Upper lobe of left lung (tissue), 6 donors: ENCODE measurements around the gene USP15. TPM values are rescaled to one million over a fixed set of nuclear protein-coding genes. Genes with fewer than 3 reads are reported as not detected.
A peak's percentile ranks its signal among the peaks of the same experiment; 100 is the strongest.

Source experiments
- ATAC-seq, 2 donors: fragments of 200-7000 bp; cut with Tn5 transposase; one replicate each; pipeline ENCODE4 v1.9.1; 2022; ENCODE audit warnings: mild to moderate bottlenecking in 2 of 2, moderate library complexity in 2 of 2; ENCODE audit not compliant: low FRiP score in 2 of 2
- DNase-seq, 2 donors: peaks; one replicate each; pipeline ENCODE4 v3.0.0-alpha.2; 2019 to 2020
- H3K27ac ChIP-seq, 4 donors: fragments of 200-600 bp; sonication (generic); one replicate each; pipeline ENCODE4 v1.5.1; 2016 to 2019
- H3K27me3 ChIP-seq, 4 donors: fragments of 200-600 bp; sonication (generic); one replicate each; pipeline ENCODE4 v1.5.1; 2017 to 2019
- H3K36me3 ChIP-seq, 4 donors: fragments of 200-600 bp; sonication (generic); one replicate each; pipeline ENCODE4 v1.5.1; 2016 to 2019
- H3K4me1 ChIP-seq, 4 donors: fragments of 200-600 bp; sonication (generic); one replicate each; pipeline ENCODE4 v1.5.1; 2018 to 2019
- H3K4me3 ChIP-seq, 4 donors: fragments of 200-600 bp; sonication (generic); one replicate each; pipeline ENCODE4 v1.5.1; 2017 to 2019; ENCODE audit warnings: mild to moderate bottlenecking in 2 of 4, moderate library complexity in 1 of 4
- H3K9me3 ChIP-seq, 4 donors: fragments of 200-600 bp; sonication (generic); one replicate each; pipeline ENCODE4 v1.5.1; 2018 to 2019
- EP300 ChIP-seq, 4 donors: sonication (generic); formaldehyde crosslinking; IDR thresholded peaks; one replicate each; pipeline ENCODE4 v1.5.1; 2017; ENCODE audit warnings: antibody characterized with exemption in 4 of 4, control low read depth in 2 of 4
- POLR2A ChIP-seq, 4 donors: fragments of 450-650 bp; IDR thresholded peaks; one replicate each; pipeline ENCODE4 v1.5.1; 2016 to 2017; ENCODE audit warnings: antibody characterized with exemption in 4 of 4, mild to moderate bottlenecking in 2 of 4
- POLR2AphosphoS5 ChIP-seq, 2 donors: sonication (generic); formaldehyde crosslinking; IDR thresholded peaks; one replicate each; pipeline ENCODE4 v1.5.1; 2017; ENCODE audit warnings: antibody characterized with exemption in 2 of 2
- whole genome bisulfite sequencing, 2 donors: methylation state at CpG; one replicate each; pipeline ENCODE4 v1.1.5; 2017 to 2018; 5-methylcytosine and 5-hydroxymethylcytosine counted together
- total RNA-seq, 6 donors: library from RNA; depleted of rRNA in 4 of 6; stranded (reverse); fragments of >200 nt in 4 of 6; gene quantifications; one replicate each; pipeline versions ENCODE4 v1.1.0 to v1.2.1, GENCODE V29; 2016 to 2021
- TF ChIP-seq, protein P1 (sequence below), 6 experiments: fragments of 450-650 bp in 4 of 6; fragments of 200-600 bp in 2 of 6; sonication (generic) in 2 of 6; IDR thresholded peaks; one replicate each; pipeline ENCODE4 v1.5.1; 2016 to 2019; ENCODE audit warnings: antibody characterized with exemption in 6 of 6
- donor health status: DM: no; HTN: no; CAD: no; lungs with moderate emphysema.
- donor health status: DM: no; HTN: yes; CAD: no; lungs with severe emphysema.

The USP15 gene
- total RNA-seq, 6 donors from 2014 or later, result 66.5 to 239 (median 81.2) TPM

DNA sequence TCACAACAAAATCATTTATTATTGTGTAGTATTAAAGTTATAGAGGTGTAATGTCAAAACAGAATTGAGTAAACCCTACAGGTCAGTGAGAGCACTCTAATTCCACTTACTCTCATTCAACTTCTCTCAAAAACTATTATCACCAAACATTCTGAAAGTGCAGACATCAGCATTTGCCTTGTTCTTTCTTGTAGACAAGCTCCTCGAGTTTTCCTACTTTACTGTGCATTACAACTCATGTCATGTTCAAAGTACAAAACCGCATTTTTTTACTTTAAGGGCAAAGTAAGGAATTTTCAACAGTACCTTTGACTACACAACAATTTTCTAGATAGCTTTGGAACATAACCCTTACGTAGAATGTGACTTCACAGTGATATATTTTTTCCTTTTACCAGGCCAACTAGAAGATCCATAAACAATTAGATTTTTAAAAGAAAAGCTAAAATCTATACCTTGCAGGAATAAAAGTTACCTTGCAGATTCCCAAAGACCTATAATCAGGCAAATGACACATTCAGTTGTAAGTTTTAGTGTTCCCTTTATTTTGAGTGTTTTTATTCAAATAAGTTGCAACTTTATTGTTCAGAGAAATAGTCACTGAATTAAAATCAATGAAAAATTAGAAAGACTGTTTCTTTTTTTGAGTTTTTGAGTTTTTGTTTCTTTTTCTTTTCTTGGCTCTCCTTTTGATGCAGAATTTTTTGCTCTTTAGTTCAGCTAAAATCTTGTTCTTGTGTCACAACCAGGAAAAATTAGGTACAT is 12.7 kb upstream of the USP15 start:
- 72 to 78% methylated on average over 3 of the region's 3 CpGs for WGBS, 2 donors
- no peak overlapping the region for H3K27ac ChIP-seq
- H3K36me3 ChIP-seq, result no peaks in the 10 kb centered on the region
- peaks cover 3 to 16% (median 11%) of the 10 kb centered on the region in 4 donors for H3K4me1 ChIP-seq
- H3K4me3 ChIP-seq, result no peak overlapping the region
- TF ChIP-seq POLR2A (IDR thresholded peaks at IDR 0.05) (no peak), POLR2AphosphoS5 (IDR thresholded peaks at IDR 0.05) (no peak), EP300 (IDR thresholded peaks at IDR 0.05) (no peak)
- TF ChIP-seq, protein P1, sequence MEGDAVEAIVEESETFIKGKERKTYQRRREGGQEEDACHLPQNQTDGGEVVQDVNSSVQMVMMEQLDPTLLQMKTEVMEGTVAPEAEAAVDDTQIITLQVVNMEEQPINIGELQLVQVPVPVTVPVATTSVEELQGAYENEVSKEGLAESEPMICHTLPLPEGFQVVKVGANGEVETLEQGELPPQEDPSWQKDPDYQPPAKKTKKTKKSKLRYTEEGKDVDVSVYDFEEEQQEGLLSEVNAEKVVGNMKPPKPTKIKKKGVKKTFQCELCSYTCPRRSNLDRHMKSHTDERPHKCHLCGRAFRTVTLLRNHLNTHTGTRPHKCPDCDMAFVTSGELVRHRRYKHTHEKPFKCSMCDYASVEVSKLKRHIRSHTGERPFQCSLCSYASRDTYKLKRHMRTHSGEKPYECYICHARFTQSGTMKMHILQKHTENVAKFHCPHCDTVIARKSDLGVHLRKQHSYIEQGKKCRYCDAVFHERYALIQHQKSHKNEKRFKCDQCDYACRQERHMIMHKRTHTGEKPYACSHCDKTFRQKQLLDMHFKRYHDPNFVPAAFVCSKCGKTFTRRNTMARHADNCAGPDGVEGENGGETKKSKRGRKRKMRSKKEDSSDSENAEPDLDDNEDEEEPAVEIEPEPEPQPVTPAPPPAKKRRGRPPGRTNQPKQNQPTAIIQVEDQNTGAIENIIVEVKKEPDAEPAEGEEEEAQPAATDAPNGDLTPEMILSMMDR (IDR thresholded peaks at IDR 0.05), result no peak
- DNase-seq (no peak), ATAC-seq (no peak)
- no peaks in the 10 kb centered on the region for H3K9me3 ChIP-seq
- no peaks in the 10 kb centered on the region for H3K27me3 ChIP-seq

DNA sequence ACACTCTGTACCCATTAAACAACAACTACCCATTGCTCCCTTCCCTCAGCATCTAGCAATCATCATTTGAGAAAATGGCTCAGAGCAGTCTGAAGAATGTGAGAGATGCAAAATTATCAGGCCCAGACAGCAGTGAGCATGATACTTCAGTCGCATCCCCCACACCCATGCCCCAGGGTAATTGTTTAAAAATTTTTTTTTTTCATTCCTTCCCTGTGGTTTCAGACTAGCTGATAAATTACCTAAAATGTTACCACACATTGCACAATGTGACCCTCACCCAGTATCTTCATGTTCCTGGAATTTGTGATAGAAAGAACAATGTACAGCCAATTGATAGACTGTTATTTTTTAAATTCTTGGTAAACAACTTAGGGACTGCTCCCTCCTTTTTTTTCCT is 11.3 kb upstream of the USP15 start:
- no peaks in the 10 kb centered on the region for H3K27me3 ChIP-seq
- TF ChIP-seq POLR2AphosphoS5 (IDR thresholded peaks at IDR 0.05) (no peak), POLR2A (IDR thresholded peaks at IDR 0.05) (no peak), EP300 (IDR thresholded peaks at IDR 0.05) (no peak)
- TF ChIP-seq, protein P1 (IDR thresholded peaks at IDR 0.05), result no peak
- H3K36me3 ChIP-seq, result no peaks in the 10 kb centered on the region
- H3K9me3 ChIP-seq, result no peaks in the 10 kb centered on the region
- peaks cover 3 to 16% (median 11%) of the 10 kb centered on the region in 4 donors for H3K4me1 ChIP-seq
- H3K27ac ChIP-seq, result no peak overlapping the region
- ATAC-seq (peak in 1 of 2 donors; percentile 63), DNase-seq (no peak)
- WGBS, 2 donors, result 47 to 78% methylated on average over 1 of the region's 1 CpG
- H3K4me3 ChIP-seq, result no peak overlapping the region

DNA sequence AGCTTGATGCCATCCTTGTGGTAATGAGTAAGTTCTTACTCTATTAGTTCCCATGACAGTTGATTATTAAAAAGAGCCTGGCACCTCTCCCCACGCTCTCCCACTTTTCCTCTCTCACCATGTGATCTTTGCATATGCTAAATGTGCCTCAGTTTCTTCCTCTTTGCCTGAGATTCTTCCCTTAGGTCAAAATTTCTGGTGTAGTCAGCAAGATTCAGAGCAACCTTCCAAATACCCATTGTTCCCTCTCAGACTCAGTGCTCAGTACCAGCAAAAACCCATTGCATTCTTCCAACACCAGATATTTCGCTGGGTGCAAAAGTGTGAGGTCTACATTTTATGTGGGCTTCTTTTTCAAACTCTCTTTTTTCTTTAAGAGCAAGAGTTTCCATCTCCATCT is 10.8 kb upstream of the USP15 start:
- Histone ChIP-seq H3K27me3 (no peaks in the 10 kb centered on the region), H3K27ac (no peak overlapping the region), H3K36me3 (no peaks in the 10 kb centered on the region), H3K9me3 (no peaks in the 10 kb centered on the region), H3K4me3 (no peak overlapping the region), H3K4me1 (peaks cover 3 to 16% (median 11%) of the 10 kb centered on the region in 4 donors)
- TF ChIP-seq, protein P1 (IDR thresholded peaks at IDR 0.05), result no peak
- TF ChIP-seq EP300 (IDR thresholded peaks at IDR 0.05), result no peak
- TF ChIP-seq POLR2A (IDR thresholded peaks at IDR 0.05), result no peak
- TF ChIP-seq POLR2AphosphoS5 (IDR thresholded peaks at IDR 0.05), result no peak
- DNase-seq, result no peak
- 91 to 96% methylated on average over 2 of the region's 2 CpGs for WGBS, 2 donors
- ATAC-seq, result no peak

DNA sequence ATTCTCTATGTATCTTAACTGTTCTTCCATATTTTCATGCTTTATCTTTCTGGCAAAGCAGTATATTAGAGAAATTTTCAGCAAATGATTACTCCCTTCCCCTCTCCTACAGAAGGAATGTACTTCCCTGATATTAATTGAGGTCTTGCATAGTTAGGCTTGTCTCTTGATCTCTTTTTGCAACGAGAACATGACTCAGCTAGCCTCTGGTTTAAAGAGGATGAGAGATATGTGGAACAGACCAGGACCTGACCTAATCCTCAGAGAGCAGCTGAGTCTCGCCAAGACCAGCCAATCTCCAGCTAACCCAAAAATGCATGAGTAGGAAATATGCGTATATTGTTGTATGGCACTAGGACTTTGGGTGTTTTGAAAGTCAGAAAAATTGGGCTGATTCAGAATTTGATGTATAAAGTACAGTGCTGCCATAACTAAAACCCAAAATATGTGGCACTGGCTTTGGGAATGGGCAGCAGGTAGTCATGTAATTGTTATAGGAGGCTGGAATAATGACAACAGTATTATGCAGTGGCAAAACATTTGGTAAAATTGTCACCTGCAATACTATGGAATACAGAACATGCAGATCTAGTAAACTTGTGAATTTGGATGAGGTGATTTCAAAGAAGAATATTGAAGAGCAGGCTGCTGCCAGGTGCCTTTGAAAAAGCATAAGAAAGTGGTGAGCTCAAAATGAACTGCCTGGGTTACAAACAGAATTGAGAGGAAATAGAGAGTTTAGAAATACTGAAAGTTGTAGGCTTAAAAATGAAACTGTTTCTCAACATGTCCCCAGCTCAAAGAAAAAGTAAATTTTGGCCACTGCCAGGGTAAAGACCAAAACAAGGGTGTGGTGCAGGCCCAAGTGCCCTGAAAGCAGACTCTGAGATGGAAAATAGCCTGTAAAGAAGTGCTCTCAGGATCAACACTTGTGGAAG is 9.3 kb upstream of the USP15 start:
- peaks cover 3 to 16% (median 11%) of the 10 kb centered on the region in 4 donors for H3K4me1 ChIP-seq
- H3K4me3 ChIP-seq, result no peak overlapping the region
- DNase-seq, result no peak
- peak overlapping the region; percentile 44 to 69 (median 56) for H3K27ac ChIP-seq
- WGBS, 2 donors, result 62 to 76% methylated on average over 3 of the region's 3 CpGs
- peak in 1 of 2 donors; percentile 87 for ATAC-seq
- no peak for TF ChIP-seq EP300 (IDR thresholded peaks at IDR 0.05)
- peak in 1 of 4 donors; percentile 24 for TF ChIP-seq POLR2A (IDR thresholded peaks at IDR 0.05)
- TF ChIP-seq, protein P1 (IDR thresholded peaks at IDR 0.05), result no peak
- TF ChIP-seq POLR2AphosphoS5 (IDR thresholded peaks at IDR 0.05), result no peak
- H3K27me3 ChIP-seq, result no peaks in the 10 kb centered on the region
- no peaks in the 10 kb centered on the region for H3K9me3 ChIP-seq
- H3K36me3 ChIP-seq, result no peaks in the 10 kb centered on the region
